ENCODE measurements around the gene TRIAP1. TPM values are rescaled to one million over a fixed set of nuclear protein-coding genes. Genes with fewer than 3 reads are reported as not detected.
"Not testable (repeated sequence)": the region's sequence is repeated elsewhere in the genome, so short reads cannot be mapped to it uniquely, and the experiment has no call there.

The TRIAP1 gene
- total RNA-seq, 2 donors from 2014 or later, result 7.1 to 11.4 TPM

DNA sequence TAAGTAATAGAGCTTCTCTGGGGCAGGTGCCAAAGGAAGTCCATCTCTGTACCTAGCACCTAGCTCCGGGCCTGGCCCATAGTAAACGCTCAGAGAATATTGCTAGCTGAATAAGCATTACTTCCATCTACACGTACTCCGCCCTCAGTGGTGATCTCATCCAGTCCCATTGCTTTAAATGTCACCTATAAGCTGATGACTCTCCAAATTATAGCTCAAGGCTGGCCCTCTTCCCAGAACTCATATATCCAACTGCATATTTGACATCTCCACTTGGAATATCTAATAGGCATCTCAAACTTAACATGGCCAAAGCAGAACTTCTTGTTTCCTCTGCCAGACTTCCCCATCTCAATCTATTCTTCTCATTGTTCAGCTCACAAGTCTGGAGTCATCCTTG is 42.8 kb upstream of the TRIAP1 start:
- Histone ChIP-seq H3K9me3 (no peaks in the 10 kb centered on the region), H3K27ac (no peak overlapping the region), H3K27me3 (replicated peaks; ENCODE audit: insufficient read depth) (no peaks in the 10 kb centered on the region), H3K4me1 (ENCODE audit: control insufficient read depth in 1 of 2, low read depth in 2 of 2) (peaks cover 0 to 12% of the 10 kb centered on the region in 2 donors), H3K36me3 (peaks cover 3% of the 10 kb centered on the region), H3K4me3 (no peak overlapping the region)
- no peak for DNase-seq (ENCODE audit: low spot score)
- ATAC-seq (ENCODE audit: insufficient number of reproducible peaks, low FRiP score, low read depth), result no peak
- TF ChIP-seq CTCF (IDR thresholded peaks at IDR 0.05), result no peak

DNA sequence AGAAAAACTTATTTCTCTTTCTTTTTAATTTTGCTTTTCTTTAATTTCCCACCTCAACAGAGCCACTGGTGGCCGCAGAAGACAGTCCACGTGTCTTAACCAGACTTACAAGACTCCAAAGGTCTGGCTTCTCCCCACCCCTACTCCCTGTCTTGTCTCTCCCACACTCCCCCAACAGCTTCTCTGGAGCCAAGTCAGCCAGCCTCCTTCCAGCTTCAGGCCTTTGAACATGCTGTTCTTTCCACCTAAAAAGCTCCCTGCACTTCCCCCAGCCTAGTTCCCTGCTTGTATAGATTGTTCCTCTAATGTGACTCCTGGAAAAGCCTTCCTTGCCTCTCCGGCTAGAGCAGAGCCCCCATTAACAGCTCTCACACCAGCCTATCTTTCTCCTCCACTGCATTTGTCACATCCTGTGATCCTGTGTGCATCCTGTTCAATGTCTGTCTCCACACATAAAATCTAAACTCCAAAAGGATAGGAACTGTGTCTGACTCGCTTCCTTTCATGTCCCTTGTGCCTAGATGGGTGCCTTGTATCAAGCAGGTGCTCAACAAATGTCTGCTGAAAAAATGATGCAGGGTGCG is 42.0 kb upstream of the TRIAP1 start:
- H3K27ac ChIP-seq, result no peak overlapping the region
- peaks cover 0 to 12% of the 10 kb centered on the region in 2 donors for H3K4me1 ChIP-seq (ENCODE audit: control insufficient read depth in 1 of 2, low read depth in 2 of 2)
- ATAC-seq (ENCODE audit: insufficient number of reproducible peaks, low FRiP score, low read depth) (no peak), DNase-seq (ENCODE audit: low spot score) (no peak)
- H3K36me3 ChIP-seq, result peaks cover 3% of the 10 kb centered on the region
- H3K27me3 ChIP-seq (replicated peaks; ENCODE audit: insufficient read depth), result no peaks in the 10 kb centered on the region
- TF ChIP-seq CTCF (IDR thresholded peaks at IDR 0.05), result no peak
- H3K4me3 ChIP-seq, result no peak overlapping the region
- no peaks in the 10 kb centered on the region for H3K9me3 ChIP-seq

DNA sequence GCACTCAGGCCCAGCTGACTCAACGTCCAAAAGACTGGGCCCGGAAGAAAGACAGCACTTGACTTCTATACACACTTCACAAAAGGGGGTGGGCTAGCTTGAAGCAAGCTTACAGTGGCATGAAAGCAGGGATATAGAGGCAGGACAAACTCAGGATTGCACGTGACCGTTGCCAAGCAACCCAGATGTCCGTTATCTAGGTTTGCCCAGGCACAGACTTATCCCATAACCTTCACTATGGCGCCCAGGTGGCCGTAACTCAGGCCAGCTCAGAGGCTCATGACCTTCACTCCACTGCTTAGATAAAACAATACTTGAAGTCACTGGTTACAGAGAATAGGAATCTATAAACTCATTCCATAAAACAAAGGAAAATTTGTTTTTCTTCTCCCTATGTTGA is 41.4 kb upstream of the TRIAP1 start:
- peaks cover 0 to 12% of the 10 kb centered on the region in 2 donors for H3K4me1 ChIP-seq (ENCODE audit: control insufficient read depth in 1 of 2, low read depth in 2 of 2)
- H3K27ac ChIP-seq; DNase-seq (ENCODE audit: low spot score); H3K9me3 ChIP-seq; H3K36me3 ChIP-seq; H3K4me3 ChIP-seq; H3K27me3 ChIP-seq (replicated peaks; ENCODE audit: insufficient read depth); ATAC-seq (ENCODE audit: insufficient number of reproducible peaks, low FRiP score, low read depth): not testable (repeated sequence)

DNA sequence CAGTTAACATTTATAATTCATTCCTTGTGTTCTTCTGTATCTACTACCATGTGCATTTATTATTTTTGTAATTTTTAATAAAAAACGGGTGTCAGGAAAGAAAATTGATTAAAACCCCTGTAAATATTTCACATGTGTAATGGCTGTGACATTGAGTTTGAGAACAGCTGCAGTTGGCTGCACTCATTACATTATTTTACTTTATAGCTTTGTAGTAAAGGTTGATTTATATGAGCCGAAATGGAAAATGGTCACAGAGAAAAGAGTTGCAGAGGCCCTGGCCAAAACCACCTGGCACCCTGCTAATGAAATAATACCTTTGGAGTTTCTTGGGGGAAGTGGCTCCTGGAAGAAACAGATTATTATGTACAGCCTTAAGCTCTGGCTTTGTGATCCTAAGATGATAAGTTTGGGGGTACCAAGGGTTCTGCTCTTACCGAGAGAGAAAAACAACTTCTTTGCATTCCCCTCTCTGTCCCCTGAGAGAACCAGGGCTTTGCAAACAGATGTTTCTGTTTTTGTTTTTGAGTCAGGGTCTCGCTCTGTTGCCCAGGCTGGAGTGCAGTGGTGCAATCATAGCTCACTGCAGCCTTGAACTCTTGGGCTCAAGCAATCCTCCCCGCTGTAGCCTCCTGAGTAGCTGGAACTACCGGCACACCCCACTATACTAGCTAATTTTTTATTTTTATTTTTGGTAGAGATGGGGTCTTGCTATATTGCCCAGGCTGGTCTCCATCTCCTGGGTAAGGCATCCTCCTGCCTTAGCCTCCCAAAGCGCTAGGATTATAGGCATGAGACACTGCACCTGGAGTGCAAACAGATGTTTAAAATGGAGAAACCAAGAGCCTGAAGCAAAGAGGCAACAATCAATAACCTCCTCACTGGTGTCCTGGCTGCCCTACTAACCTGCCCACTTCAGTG is 40.0 kb upstream of the TRIAP1 start:
- Histone ChIP-seq H3K4me1 (ENCODE audit: control insufficient read depth in 1 of 2, low read depth in 2 of 2) (peaks cover 0 to 8% of the 10 kb centered on the region in 2 donors), H3K4me3 (no peak overlapping the region), H3K27ac (no peak overlapping the region), H3K36me3 (peaks cover 3% of the 10 kb centered on the region), H3K9me3 (no peaks in the 10 kb centered on the region), H3K27me3 (replicated peaks; ENCODE audit: insufficient read depth) (no peaks in the 10 kb centered on the region)
- no peak for ATAC-seq (ENCODE audit: insufficient number of reproducible peaks, low FRiP score, low read depth)
- no peak for DNase-seq (ENCODE audit: low spot score)
- TF ChIP-seq CTCF (IDR thresholded peaks at IDR 0.05), result no peak

GRCh38 chr12:120483621-120484020 is 37.4 kb upstream of the TRIAP1 start:
- Histone ChIP-seq H3K9me3 (no peaks in the 10 kb centered on the region), H3K27me3 (replicated peaks; ENCODE audit: insufficient read depth) (no peaks in the 10 kb centered on the region), H3K4me1 (ENCODE audit: control insufficient read depth in 1 of 2, low read depth in 2 of 2) (no peaks in the 10 kb centered on the region), H3K27ac (no peak overlapping the region), H3K4me3 (no peak overlapping the region), H3K36me3 (peaks cover 1% of the 10 kb centered on the region)
- no peak for ATAC-seq (ENCODE audit: insufficient number of reproducible peaks, low FRiP score, low read depth)
- TF ChIP-seq CTCF (IDR thresholded peaks at IDR 0.05), result no peak
- DNase-seq (ENCODE audit: low spot score), result no peak
